ENCODE results near the gene CYCS.
"Not testable (repeated sequence)": the region's sequence is repeated elsewhere in the genome, so short reads cannot be mapped to it uniquely, and the experiment has no call there.

CYCS gene

GRCh38 chr7:25122373-25122772 is 2.7 kb downstream of the CYCS start:
- TF ChIP-seq CTCF (conservative IDR thresholded peaks at IDR 0.05; ENCODE audit: control insufficient read depth, insufficient read depth, low read depth, low read length) = no peak
- peak; percentile 31 for DNase-seq (ENCODE audit: low read depth)
- H3K4me3 ChIP-seq (ENCODE audit: control insufficient read depth, low read depth, low read length) = no peak overlapping the region

DNA sequence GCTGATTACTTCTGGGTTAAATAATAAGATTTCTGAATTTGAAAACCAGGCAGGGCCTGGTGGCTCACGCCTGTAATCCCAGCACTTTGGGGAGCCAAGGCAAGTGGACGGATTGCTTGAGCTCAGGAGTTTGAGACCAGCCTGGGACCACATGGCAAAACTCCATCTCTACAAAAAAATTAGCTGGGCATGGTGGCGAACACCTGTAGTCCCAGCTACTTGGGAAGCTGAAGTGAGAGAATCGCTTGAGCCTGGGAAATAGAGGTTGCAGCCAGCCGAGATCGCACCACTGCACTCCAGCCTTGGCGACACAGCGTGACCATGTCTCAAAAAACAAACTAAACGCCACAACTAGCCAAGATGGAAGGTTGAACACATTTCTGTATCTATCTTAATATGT is 3.5 kb downstream of the CYCS start:
- no peak for TF ChIP-seq CTCF (conservative IDR thresholded peaks at IDR 0.05; ENCODE audit: control insufficient read depth, insufficient read depth, low read depth, low read length)
- DNase-seq (ENCODE audit: low read depth) = no peak

GRCh38 chr7:25119102-25119501 is 6.0 kb downstream of the CYCS start:
- no peak for DNase-seq (ENCODE audit: low read depth)
- no peak overlapping the region for H3K4me3 ChIP-seq (ENCODE audit: control insufficient read depth, low read depth, low read length)
- no peak for TF ChIP-seq CTCF (conservative IDR thresholded peaks at IDR 0.05; ENCODE audit: control insufficient read depth, insufficient read depth, low read depth, low read length)

More for the DNA sequence above, 3.5 kb downstream of the CYCS start:
- H3K4me3 ChIP-seq (ENCODE audit: control insufficient read depth, low read depth, low read length) = no peak overlapping the region

DNA sequence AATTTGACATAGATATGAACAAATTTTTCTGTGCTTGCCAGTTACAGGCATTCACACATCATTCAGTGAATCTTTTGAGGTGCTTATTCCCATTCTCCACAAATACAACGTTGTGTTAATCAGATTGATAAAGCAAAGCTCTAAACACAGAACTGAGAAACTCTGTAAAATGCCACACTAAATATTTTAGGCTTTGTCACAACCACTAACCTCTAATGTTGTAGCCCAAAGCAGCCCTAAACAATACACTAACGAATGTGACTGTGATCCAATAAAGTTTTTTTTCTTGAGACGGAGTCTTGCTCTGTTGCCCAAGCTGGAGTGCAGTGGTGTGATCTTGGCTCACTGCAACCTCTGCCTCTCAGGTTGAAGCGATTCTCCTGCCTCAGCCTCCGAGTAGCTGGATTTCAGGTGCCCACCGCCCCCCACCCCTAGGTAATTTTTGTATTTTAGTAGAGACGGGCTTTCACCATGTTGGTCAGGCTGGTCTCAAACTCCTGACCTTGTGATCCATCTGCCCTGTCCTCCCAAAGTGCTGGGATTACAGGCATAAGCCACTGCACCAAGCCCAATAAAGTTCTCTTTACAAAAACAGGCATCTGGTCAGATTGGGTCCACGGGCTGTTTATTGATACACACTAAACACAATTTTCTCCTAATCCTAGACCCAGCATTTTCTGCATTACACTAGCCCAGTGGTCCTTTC is 6.9 kb downstream of the CYCS start:
- TF ChIP-seq CTCF (conservative IDR thresholded peaks at IDR 0.05; ENCODE audit: control insufficient read depth, insufficient read depth, low read depth, low read length) = no peak
- DNase-seq (ENCODE audit: low read depth) = no peak
- H3K4me3 ChIP-seq (ENCODE audit: control insufficient read depth, low read depth, low read length) = no peak overlapping the region

GRCh38 chr7:25117226-25118047 is 7.6 kb downstream of the CYCS start:
- no peak overlapping the region for H3K4me3 ChIP-seq (ENCODE audit: control insufficient read depth, low read depth, low read length)
- no peak for DNase-seq (ENCODE audit: low read depth)
- no peak for TF ChIP-seq CTCF (conservative IDR thresholded peaks at IDR 0.05; ENCODE audit: control insufficient read depth, insufficient read depth, low read depth, low read length)

DNA sequence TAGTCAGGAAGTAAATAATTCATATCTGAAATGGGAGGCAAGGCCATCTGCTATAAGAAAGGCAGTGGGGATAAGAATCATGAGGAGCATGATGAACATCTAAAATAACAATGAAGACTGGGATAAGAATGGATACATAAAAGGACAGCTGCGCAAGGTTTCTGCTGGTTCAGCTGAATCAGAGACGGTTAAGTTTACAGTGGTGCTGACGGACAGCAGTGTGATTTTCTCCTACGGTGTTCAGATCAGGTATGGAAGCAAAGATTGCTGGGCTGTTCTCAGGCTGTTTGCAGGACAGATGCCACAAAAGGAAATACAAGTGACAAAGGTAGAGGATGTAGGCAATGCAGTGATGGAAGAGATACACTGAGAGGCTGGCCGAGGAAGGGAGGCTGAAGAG is 8.4 kb downstream of the CYCS start:
- H3K4me3 ChIP-seq (ENCODE audit: control insufficient read depth, low read depth, low read length) = no peak overlapping the region
- TF ChIP-seq CTCF (conservative IDR thresholded peaks at IDR 0.05; ENCODE audit: control insufficient read depth, insufficient read depth, low read depth, low read length) = no peak
- no peak for DNase-seq (ENCODE audit: low read depth)

DNA sequence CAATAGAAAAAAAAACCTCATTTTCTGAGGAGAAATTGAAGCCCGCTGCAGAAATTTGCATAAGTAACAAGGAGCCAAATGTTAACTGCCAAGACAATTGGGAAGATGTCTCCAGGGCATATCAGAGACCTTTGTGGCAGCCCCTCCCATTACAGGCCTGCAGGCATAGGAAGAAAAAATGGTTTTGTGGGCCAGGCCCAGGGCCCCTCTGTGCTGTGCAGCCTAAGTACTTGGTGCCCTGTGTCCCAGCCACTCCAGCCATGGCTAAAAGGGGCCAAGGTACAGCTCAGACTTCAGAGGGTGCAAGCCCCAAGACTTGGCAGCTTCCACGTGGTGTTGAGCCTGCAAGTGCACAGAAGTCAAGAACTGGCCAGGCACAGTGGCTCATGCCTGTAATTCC is 14.5 kb downstream of the CYCS start:
- H3K4me3 ChIP-seq (ENCODE audit: control insufficient read depth, low read depth, low read length); DNase-seq (ENCODE audit: low read depth): not testable (repeated sequence)
